HEK293T (cell line): ENCODE results near the gene TMA7.

Experiments
- CTCF ChIA-PET: fragments of 350-600 bp; formaldehyde crosslinking; extraction: SDS; loops from one replicate; lab custom pipeline; 2021; ENCODE audit warnings: antibody characterized with exemption, inconsistent platforms; lab: Yijun Ruan, JAX
- POLR2A ChIA-PET: fragments of 350-600 bp; formaldehyde crosslinking; extraction: SDS; loops from one replicate; lab custom pipeline; 2020; ENCODE audit warnings: antibody characterized with exemption, inconsistent platforms; lab: Yijun Ruan, JAX
- DNase-seq: peaks from one replicate; pipeline ENCODE4 v3.0.0; 2012; ENCODE audit warnings: mixed read lengths; ENCODE audit errors: extremely low spot score
- ARNT ChIP-seq: fragments of 450-650 bp; IDR thresholded peaks from 2 replicates; pipeline ENCODE4 v1.6.1; 2017; ENCODE audit warnings: mild to moderate bottlenecking
- BHLHE40 ChIP-seq: fragments of 450-650 bp; IDR thresholded peaks from 2 replicates; pipeline ENCODE4 v1.6.1; 2016; ENCODE audit warnings: mild to moderate bottlenecking, moderate library complexity, borderline replicate concordance
- CTBP1 ChIP-seq: fragments of 450-650 bp; IDR thresholded peaks from 2 replicates; pipeline ENCODE4 v1.6.1; 2016; ENCODE audit warnings: borderline replicate concordance
- ELF4 ChIP-seq: fragments of 450-650 bp; IDR thresholded peaks from 2 replicates; pipeline ENCODE4 v1.6.1; 2017; ENCODE audit warnings: antibody characterized with exemption
- FOXA1 ChIP-seq: fragments of 450-650 bp; IDR thresholded peaks from 2 replicates; pipeline ENCODE4 v1.6.1; 2016; ENCODE audit warnings: mild to moderate bottlenecking
- FOXK2 ChIP-seq: fragments of 450-650 bp; IDR thresholded peaks from 2 replicates; pipeline ENCODE4 v1.6.1; 2016; ENCODE audit warnings: mild to moderate bottlenecking
- FOXM1 ChIP-seq: fragments of 450-650 bp; IDR thresholded peaks from 2 replicates; pipeline ENCODE4 v1.6.1; 2017; ENCODE audit warnings: mild to moderate bottlenecking, borderline replicate concordance
- HDGF ChIP-seq: fragments of 450-650 bp; IDR thresholded peaks from 2 replicates; pipeline ENCODE4 v1.6.1; 2017; ENCODE audit warnings: antibody characterized with exemption, borderline replicate concordance
- L3MBTL2 ChIP-seq: fragments of 450-650 bp; conservative IDR thresholded peaks from 2 replicates; pipeline ENCODE4 v1.6.1; 2016; ENCODE audit warnings: mild to moderate bottlenecking
- LEF1 ChIP-seq: fragments of 450-650 bp; IDR thresholded peaks from 2 replicates; pipeline ENCODE4 v1.6.1; 2017; ENCODE audit warnings: mild to moderate bottlenecking, borderline replicate concordance
- NFRKB ChIP-seq: fragments of 450-650 bp; IDR thresholded peaks from 2 replicates; pipeline ENCODE4 v1.6.1; 2016; ENCODE audit warnings: mild to moderate bottlenecking, moderate library complexity
- PKNOX1 ChIP-seq: fragments of 450-650 bp; IDR thresholded peaks from 2 replicates; pipeline ENCODE4 v1.6.1; 2016
- SP1 ChIP-seq: fragments of 450-650 bp; IDR thresholded peaks from 2 replicates; pipeline ENCODE4 v1.6.1; 2017
- SUZ12 ChIP-seq: fragments of 450-650 bp; IDR thresholded peaks from 2 replicates; pipeline ENCODE4 v1.6.1; 2016; ENCODE audit warnings: mild to moderate bottlenecking
- TARDBP ChIP-seq: fragments of 450-650 bp; IDR thresholded peaks from 2 replicates; pipeline ENCODE4 v1.6.1; 2016
- ZNF384 ChIP-seq: fragments of 450-650 bp; IDR thresholded peaks from 2 replicates; pipeline ENCODE4 v1.6.1; 2016

TMA7 gene

GRCh38 chr3:48467110-48467454 lies 27.0 kb downstream of the TMA7 start:
- TF ChIP-seq NFRKB = no peak
- no peak for TF ChIP-seq FOXM1
- no peak for TF ChIP-seq CTBP1
- TF ChIP-seq SP1 = no peak
- no peak for TF ChIP-seq L3MBTL2
- TF ChIP-seq ZNF384 = no peak
- TF ChIP-seq ARNT = no peak
- TF ChIP-seq FOXA1 = no peak
- no peak for TF ChIP-seq FOXK2
- no peak for TF ChIP-seq LEF1
- CTCF ChIA-PET = interaction anchor here (1.2 kb wide), 1 partner anchor 31 kb away, joined by 4 read pairs; no protein-coding TSS in a partner anchor
- DNase-seq = no peak
- POLR2A ChIA-PET = interaction anchor here (1.1 to 1.3 kb wide), 2 partner anchors 21 to 37 kb away, joined by 4 to 5 read pairs; partner anchors contain the start of genes ATRIP and SHISA5

- ChIA-PET CTCF (interaction anchor here (0.6 to 1.2 kb wide), 2 partner anchors 31 to 605 kb away, joined by 3 to 4 read pairs; no protein-coding TSS in a partner anchor), POLR2A (no interaction called here)
These were observed 27.6 kb downstream of the TMA7 start for GRCh38 chr3:48467473-48468267.

GRCh38 chr3:48468329-48468731 lies 28.3 kb downstream of the TMA7 start:
- ChIA-PET CTCF (interaction anchor here (1.2 kb wide), 1 partner anchor 32 kb away, joined by 4 read pairs; no protein-coding TSS in a partner anchor), POLR2A (no interaction called here)
- TF ChIP-seq FOXM1 (no peak), L3MBTL2 (no peak), ELF4 (no peak), NFRKB (no peak)
- DNase-seq = no peak

More at GRCh38 chr3:48467473-48468267, 27.6 kb downstream of the TMA7 start:
- TF ChIP-seq LEF1 = no peak
- no peak for TF ChIP-seq NFRKB
- no peak for TF ChIP-seq SP1
- no peak for TF ChIP-seq PKNOX1
- no peak for TF ChIP-seq FOXA1
- no peak for TF ChIP-seq FOXM1
- TF ChIP-seq BHLHE40 = no peak
- TF ChIP-seq TARDBP = no peak
- TF ChIP-seq FOXK2 = no peak
- no peak for TF ChIP-seq ARNT
- TF ChIP-seq HDGF = no peak
- no peak for TF ChIP-seq ELF4
- TF ChIP-seq CTBP1 = no peak
- no peak for TF ChIP-seq ZNF384
- no peak for TF ChIP-seq SUZ12
- no peak for TF ChIP-seq L3MBTL2
- no peak for DNase-seq

GRCh38 chr3:48469046-48469915 lies 29.2 kb downstream of the TMA7 start:
- CTCF ChIA-PET = interaction anchor here (1.1 to 2.4 kb wide), 2 partner anchors 33 to 38 kb away, joined by 4 to 8 read pairs; no protein-coding TSS in a partner anchor

GRCh38 chr3:48470286-48470685 lies 30.2 kb downstream of the TMA7 start:
- POLR2A ChIA-PET = interaction anchor here (0.9 to 1.2 kb wide), 2 partner anchors 24 to 79 kb away, joined by 3 read pairs; partner anchors contain the start of gene ATRIP

More at GRCh38 chr3:48469046-48469915, 29.2 kb downstream of the TMA7 start:
- DNase-seq = no peak
- POLR2A ChIA-PET = interaction anchor here (0.9 to 1.2 kb wide), 2 partner anchors 23 to 80 kb away, joined by 3 read pairs; partner anchors contain the start of gene ATRIP
- TF ChIP-seq BHLHE40 (no peak), PKNOX1 (no peak), FOXK2 (no peak), SUZ12 (no peak), FOXM1 (no peak), NFRKB (no peak), ELF4 (no peak), TARDBP (no peak), ZNF384 (no peak), FOXA1 (no peak), LEF1 (no peak), ARNT (no peak), CTBP1 (no peak), SP1 (no peak), HDGF (no peak), L3MBTL2 (no peak)

More at GRCh38 chr3:48470286-48470685, 30.2 kb downstream of the TMA7 start:
- TF ChIP-seq TARDBP (no peak), FOXK2 (no peak), ELF4 (no peak), BHLHE40 (no peak), CTBP1 (no peak), FOXA1 (no peak), ARNT (no peak), SUZ12 (no peak), PKNOX1 (no peak), HDGF (no peak), NFRKB (no peak), FOXM1 (no peak), L3MBTL2 (no peak), ZNF384 (no peak)
- CTCF ChIA-PET = interaction anchor here (1.1 to 2.4 kb wide), 2 partner anchors 34 to 37 kb away, joined by 4 to 8 read pairs; no protein-coding TSS in a partner anchor
- DNase-seq = no peak
